Measurements from ENCODE around the gene HAO2.

GRCh38 chr1:119388450-119388849 lies 19.9 kb downstream of the HAO2 start:
- TF ChIP-seq CTCF (IDR thresholded peaks at IDR 0.05): no peak
- TF ChIP-seq POLR2A (IDR thresholded peaks at IDR 0.05): no peak

Data from lower leg skin (tissue), 3 donors.